ENCODE results near the gene DNM3.

GRCh38 chr1:172149346-172149745, 308.0 kb downstream of the DNM3 start:
- TF ChIP-seq CTCF (conservative IDR thresholded peaks at IDR 0.05; ENCODE audit: low read depth in 2 of 2) (no peak), JUNB (IDR thresholded peaks at IDR 0.05; ENCODE audit: unreplicated experiment) (no peak), EZH2phosphoT487 (IDR thresholded peaks at IDR 0.05; ENCODE audit: unreplicated experiment) (no peak), POLR2AphosphoS5 (IDR thresholded peaks at IDR 0.05; ENCODE audit: low read depth) (no peak), ZNF331 (CRISPR knock-in tag; IDR thresholded peaks at IDR 0.05; ENCODE audit: low read depth) (no peak), EZH2 (IDR thresholded peaks at IDR 0.05; ENCODE audit: low read depth, unreplicated experiment) (no peak), ZNF114 (CRISPR knock-in tag; IDR thresholded peaks at IDR 0.05) (no peak), ZNF462 (CRISPR knock-in tag; IDR thresholded peaks at IDR 0.05) (no peak), REST (IDR thresholded peaks at IDR 0.05; ENCODE audit: unreplicated experiment) (no peak), ETS1 (IDR thresholded peaks at IDR 0.05) (no peak)
